Transverse colon (tissue), 4 donors: ENCODE data around the gene SIX5. TPM values are rescaled to one million over a fixed set of nuclear protein-coding genes. Genes with fewer than 3 reads are reported as not detected.

ENCODE experiments used
- DNase-seq: peaks from one replicate; pipeline ENCODE4 v3.0.0-alpha.2; 2019
- H3K27ac ChIP-seq, 4 donors: fragments of 200-600 bp; sonication (generic); 2 replicates each; pipeline ENCODE4 v1.5.1; 2016 to 2018; ENCODE audit warnings: inconsistent platforms in 4 of 4
- H3K27me3 ChIP-seq: fragments of 200-600 bp; sonication (generic); 2 replicates; pipeline ENCODE4 v1.5.1; 2017; ENCODE audit warnings: inconsistent platforms
- H3K36me3 ChIP-seq, 4 donors: fragments of 200-600 bp; sonication (generic); 2 replicates each; pipeline ENCODE4 v1.5.1; 2017 to 2019; ENCODE audit warnings: inconsistent platforms in 4 of 4
- H3K4me1 ChIP-seq, 4 donors: fragments of 200-600 bp; sonication (generic); 2 replicates each; pipeline ENCODE4 v1.5.1; 2017 to 2020; ENCODE audit warnings: inconsistent platforms in 4 of 4
- H3K4me3 ChIP-seq, 4 donors: fragments of 200-600 bp; sonication (generic); 1 replicate in 1 of 4; 2 replicates in 3 of 4; pipeline versions ENCODE4 v1.5.1 to v1.6.1; 2017 to 2019; ENCODE audit warnings: inconsistent platforms in 4 of 4
- H3K9me3 ChIP-seq, 2 donors: fragments of 200-600 bp; sonication (generic); 2 replicates each; pipeline ENCODE4 v1.5.1; 2017 to 2019; ENCODE audit warnings: inconsistent platforms in 2 of 2
- CTCF ChIP-seq, 5 experiments: fragments of 200-600 bp in 3 of 5; fragments of 450-650 bp in 2 of 5; sonication (generic) in 3 of 5; IDR thresholded peaks; 1 replicate in 2 of 5; 2 replicates in 3 of 5; pipeline ENCODE4 v1.5.1; 2016 to 2017; ENCODE audit warnings: antibody characterized with exemption in 5 of 5, inconsistent platforms in 3 of 5, mild to moderate bottlenecking in 2 of 5, moderate library complexity in 1 of 5
- EP300 ChIP-seq: sonication (generic); formaldehyde crosslinking; IDR thresholded peaks from one replicate; pipeline ENCODE4 v1.6.1; 2017; ENCODE audit warnings: antibody characterized with exemption, low read depth
- POLR2A ChIP-seq: fragments of 450-650 bp; IDR thresholded peaks from one replicate; pipeline ENCODE4 v1.6.1; 2016; ENCODE audit warnings: antibody characterized with exemption, mild to moderate bottlenecking, moderate library complexity
- POLR2AphosphoS5 ChIP-seq, 3 donors: sonication (generic); formaldehyde crosslinking; IDR thresholded peaks; one replicate each; pipeline ENCODE4 v1.6.1; 2016; ENCODE audit warnings: antibody characterized with exemption in 3 of 3
- WGBS, 2 donors: methylation state at CpG; one replicate each; pipeline ENCODE4 v1.1.5; 2018; ENCODE audit warnings: low coverage in 1 of 2; 5-methylcytosine and 5-hydroxymethylcytosine counted together
- in situ Hi-C, 4 donors: fragments of 200-750 bp; cut with MboI; loops; one replicate each; pipeline versions ENCODE4 v1.15.0 to v1.15.1; 2017; ENCODE audit warnings: low sequenced_read_pairs in 3 of 4, low pct_ligation_motif_present in 1 of 4, low pct_unique_long_range_greater_than_20kb in 1 of 4
- intact Hi-C: fragments of 100-400 bp; cut with DNase I; formaldehyde crosslinking; loops from one replicate; pipeline ENCODE4 v1.15.1; 2023; ENCODE audit warnings: low total_unique reads
- total RNA-seq, 4 donors: library from RNA; depleted of rRNA; stranded (reverse); fragments of >200 nt; gene quantifications; one replicate each; pipeline ENCODE4 v1.1.0, GENCODE V29; 2016

Gene SIX5
- total RNA-seq, 4 donors from 2014 or later = 6.7 to 40.4 (median 9.7) TPM

- intact Hi-C loops (no loop called here), in situ Hi-C loops (no loop called here)
- no peak for DNase-seq
- Histone ChIP-seq H3K27ac (no peak overlapping the region), H3K36me3 (peaks cover 0 to 6% (median 0%) of the 10 kb centered on the region in 4 donors), H3K9me3 (no peaks in the 10 kb centered on the region), H3K4me3 (no peak overlapping the region), H3K4me1 (peaks cover 0 to 16% (median 4%) of the 10 kb centered on the region in 4 donors), H3K27me3 (no peaks in the 10 kb centered on the region)
- TF ChIP-seq POLR2A (no peak), POLR2AphosphoS5 (IDR thresholded peaks at IDR 0.05) (no peak), EP300 (no peak), CTCF (IDR thresholded peaks at IDR 0.05) (no peak)
- WGBS, 2 donors = 79% methylated on average over 17 of the region's 18 CpGs; no CpG with 5 or more reads in 1 of the 2 donors
Measured at GRCh38 chr19:45816236-45817009, 47.4 kb upstream of the SIX5 start.

GRCh38 chr19:45815481-45816216 is 46.6 kb upstream of the SIX5 start:
- TF ChIP-seq EP300 = no peak
- TF ChIP-seq POLR2A = no peak
- no peak for TF ChIP-seq CTCF (IDR thresholded peaks at IDR 0.05)
- Histone ChIP-seq H3K4me3 (peak overlapping the region in 2 of 4 donors; percentile 27 to 40), H3K27ac (no peak overlapping the region), H3K27me3 (no peaks in the 10 kb centered on the region), H3K36me3 (peaks cover 0 to 6% (median 0%) of the 10 kb centered on the region in 4 donors), H3K4me1 (peaks cover 0 to 16% (median 4%) of the 10 kb centered on the region in 4 donors), H3K9me3 (no peaks in the 10 kb centered on the region)
- DNase-seq = no peak
- WGBS, 2 donors = 52 to 60% methylated on average over 1 to 43 of the region's 44 CpGs
- in situ Hi-C loops = no loop called here
- intact Hi-C loops = no loop called here

GRCh38 chr19:45814851-45815480 is 45.9 kb upstream of the SIX5 start, which contains the start of gene RSPH6A:
Gene RSPH6A, minus strand, starts transcription at chr19:45815308. Its CDS starts 132 bp downstream, at chr19:45815176.
- intact Hi-C loops = no loop called here
- H3K9me3 ChIP-seq = no peaks in the 10 kb centered on the region
- peak within 1 kb of the TSS in 2 of 4 donors; percentile 27 to 40 for H3K4me3 ChIP-seq
- peaks cover 0 to 6% (median 0%) of the 10 kb centered on the region in 4 donors for H3K36me3 ChIP-seq
- no peak for TF ChIP-seq EP300
- TF ChIP-seq CTCF (IDR thresholded peaks at IDR 0.05) = no peak
- TF ChIP-seq POLR2AphosphoS5 (IDR thresholded peaks at IDR 0.05) = no peak
- no peak for TF ChIP-seq POLR2A
- H3K4me1 ChIP-seq = peaks cover 0 to 16% (median 4%) of the 10 kb centered on the region in 4 donors
- in situ Hi-C loops = no loop called here
- H3K27me3 ChIP-seq = no peaks in the 10 kb centered on the region
- 40 to 69% methylated on average over 1 to 29 of the region's 40 CpGs for WGBS, 2 donors
- DNase-seq = no peak
- no peak within 1 kb of the TSS for H3K27ac ChIP-seq

GRCh38 chr19:45814166-45814780 is 45.2 kb upstream of the SIX5 start:
- DNase-seq = no peak
- no peaks in the 10 kb centered on the region for H3K27me3 ChIP-seq
- in situ Hi-C loops (no loop called here), intact Hi-C loops (no loop called here)
- no peak overlapping the region for H3K4me3 ChIP-seq
- H3K4me1 ChIP-seq = peaks cover 0 to 20% (median 6%) of the 10 kb centered on the region in 4 donors
- H3K36me3 ChIP-seq = no peaks in the 10 kb centered on the region
- H3K9me3 ChIP-seq = no peaks in the 10 kb centered on the region
- no peak overlapping the region for H3K27ac ChIP-seq
- no peak for TF ChIP-seq POLR2AphosphoS5 (IDR thresholded peaks at IDR 0.05)
- no peak for TF ChIP-seq EP300
- TF ChIP-seq POLR2A = no peak
- no peak for TF ChIP-seq CTCF (IDR thresholded peaks at IDR 0.05)
- 87% methylated on average over 12 of the region's 12 CpGs; no CpG with 5 or more reads in 1 of the 2 donors for WGBS, 2 donors
